ENCODE data around the gene RASSF4.
A peak's percentile ranks its signal among the peaks of the same experiment; 100 is the strongest.

The RASSF4 gene

DNA sequence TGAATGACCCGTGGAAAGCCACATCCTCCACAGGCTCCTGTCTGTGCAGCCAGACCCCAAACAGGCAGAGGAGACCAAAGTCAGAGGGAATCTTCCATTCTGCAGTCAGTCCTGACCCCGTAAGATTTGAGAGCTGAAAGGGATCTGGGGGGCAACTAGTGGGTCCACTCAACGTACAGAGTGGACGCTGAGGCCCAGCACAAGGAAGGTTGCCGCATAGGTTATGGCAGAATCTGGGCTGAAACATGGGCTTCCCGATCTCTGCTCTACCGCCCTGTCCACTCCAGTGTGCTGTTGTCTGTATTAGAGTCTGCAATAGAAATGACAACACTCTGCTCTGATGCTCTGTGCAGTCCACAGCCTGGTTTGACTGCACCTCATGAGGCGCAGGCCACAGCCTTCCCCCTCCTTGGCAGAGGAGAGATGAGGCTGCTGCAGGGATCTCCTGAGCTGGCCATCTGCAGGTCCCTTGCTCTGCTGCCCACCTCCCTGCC is 33.2 kb downstream of the RASSF4 start:
- Histone ChIP-seq H3K27ac (ENCODE audit: low read length) (no peak overlapping the region; the same call in 1 of the 2 replicates), H3K27me3 (ENCODE audit: insufficient read depth, low read length, poor library complexity) (no peaks in the 10 kb centered on the region), H3K79me2 (ENCODE audit: insufficient read depth, low read length) (no peaks in the 10 kb centered on the region), H3K4me3 (ENCODE audit: low read depth in 1 of 2, low read length in 2 of 2) (no peak overlapping the region), H3K36me3 (ENCODE audit: insufficient read depth, low read length) (no peaks in the 10 kb centered on the region), H3K9ac (ENCODE audit: low read depth, low read length) (no peak overlapping the region), H2AFZ (ENCODE audit: low read depth, low read length) (no peak overlapping the region), H3K4me1 (ENCODE audit: insufficient read depth, low read length) (peaks cover 42% of the 10 kb centered on the region), H4K20me1 (ENCODE audit: insufficient read depth, low read length) (no peaks in the 10 kb centered on the region), H3K4me2 (ENCODE audit: insufficient read depth, low read length) (no peak overlapping the region), H3K9me3 (ENCODE audit: insufficient read depth, low read length, severe bottlenecking) (no peaks in the 10 kb centered on the region)
- no peak for TF ChIP-seq EZH2 (IDR thresholded peaks at IDR 0.05; ENCODE audit: borderline replicate concordance, low read depth, low read length, severe bottlenecking)
- TF ChIP-seq, protein P1, sequence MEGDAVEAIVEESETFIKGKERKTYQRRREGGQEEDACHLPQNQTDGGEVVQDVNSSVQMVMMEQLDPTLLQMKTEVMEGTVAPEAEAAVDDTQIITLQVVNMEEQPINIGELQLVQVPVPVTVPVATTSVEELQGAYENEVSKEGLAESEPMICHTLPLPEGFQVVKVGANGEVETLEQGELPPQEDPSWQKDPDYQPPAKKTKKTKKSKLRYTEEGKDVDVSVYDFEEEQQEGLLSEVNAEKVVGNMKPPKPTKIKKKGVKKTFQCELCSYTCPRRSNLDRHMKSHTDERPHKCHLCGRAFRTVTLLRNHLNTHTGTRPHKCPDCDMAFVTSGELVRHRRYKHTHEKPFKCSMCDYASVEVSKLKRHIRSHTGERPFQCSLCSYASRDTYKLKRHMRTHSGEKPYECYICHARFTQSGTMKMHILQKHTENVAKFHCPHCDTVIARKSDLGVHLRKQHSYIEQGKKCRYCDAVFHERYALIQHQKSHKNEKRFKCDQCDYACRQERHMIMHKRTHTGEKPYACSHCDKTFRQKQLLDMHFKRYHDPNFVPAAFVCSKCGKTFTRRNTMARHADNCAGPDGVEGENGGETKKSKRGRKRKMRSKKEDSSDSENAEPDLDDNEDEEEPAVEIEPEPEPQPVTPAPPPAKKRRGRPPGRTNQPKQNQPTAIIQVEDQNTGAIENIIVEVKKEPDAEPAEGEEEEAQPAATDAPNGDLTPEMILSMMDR (IDR thresholded peaks at IDR 0.05; ENCODE audit: borderline replicate concordance, extremely low read depth, low read length, poor library complexity, severe bottlenecking): no peak
- ATAC-seq (ENCODE audit: insufficient read depth, low read depth): no peak
- no peak for DNase-seq

DNA sequence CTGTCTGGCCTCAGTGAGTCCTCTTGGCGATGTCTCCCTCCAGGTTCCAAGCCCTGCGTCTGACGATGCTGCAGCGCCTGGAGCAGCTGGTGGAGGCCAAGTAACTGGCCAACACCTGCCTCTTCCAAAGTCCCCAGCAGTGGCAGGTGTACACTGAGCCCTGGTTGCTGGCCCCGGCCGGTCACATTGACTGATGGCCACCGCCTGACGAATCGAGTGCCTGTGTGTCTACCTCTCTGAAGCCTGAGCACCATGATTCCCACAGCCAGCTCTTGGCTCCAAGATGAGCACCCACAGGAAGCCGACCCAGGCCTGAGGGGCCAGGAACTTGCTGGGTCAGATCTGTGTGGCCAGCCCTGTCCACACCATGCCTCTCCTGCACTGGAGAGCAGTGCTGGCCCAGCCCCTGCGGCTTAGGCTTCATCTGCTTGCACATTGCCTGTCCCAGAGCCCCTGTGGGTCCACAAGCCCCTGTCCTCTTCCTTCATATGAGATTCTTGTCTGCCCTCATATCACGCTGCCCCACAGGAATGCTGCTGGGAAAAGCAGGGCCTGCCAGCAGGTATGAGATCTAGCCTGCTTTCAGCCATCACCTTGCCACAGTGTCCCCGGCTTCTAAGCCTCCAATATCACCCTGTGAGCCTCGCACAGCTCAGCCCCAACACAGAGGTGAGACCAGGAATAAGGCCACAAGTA is 33.8 kb downstream of the RASSF4 start:
- Histone ChIP-seq H3K4me2 (ENCODE audit: insufficient read depth, low read length) (no peak overlapping the region), H3K4me1 (ENCODE audit: insufficient read depth, low read length) (peaks cover 48% of the 10 kb centered on the region), H3K9ac (ENCODE audit: low read depth, low read length) (no peak overlapping the region)

DNA sequence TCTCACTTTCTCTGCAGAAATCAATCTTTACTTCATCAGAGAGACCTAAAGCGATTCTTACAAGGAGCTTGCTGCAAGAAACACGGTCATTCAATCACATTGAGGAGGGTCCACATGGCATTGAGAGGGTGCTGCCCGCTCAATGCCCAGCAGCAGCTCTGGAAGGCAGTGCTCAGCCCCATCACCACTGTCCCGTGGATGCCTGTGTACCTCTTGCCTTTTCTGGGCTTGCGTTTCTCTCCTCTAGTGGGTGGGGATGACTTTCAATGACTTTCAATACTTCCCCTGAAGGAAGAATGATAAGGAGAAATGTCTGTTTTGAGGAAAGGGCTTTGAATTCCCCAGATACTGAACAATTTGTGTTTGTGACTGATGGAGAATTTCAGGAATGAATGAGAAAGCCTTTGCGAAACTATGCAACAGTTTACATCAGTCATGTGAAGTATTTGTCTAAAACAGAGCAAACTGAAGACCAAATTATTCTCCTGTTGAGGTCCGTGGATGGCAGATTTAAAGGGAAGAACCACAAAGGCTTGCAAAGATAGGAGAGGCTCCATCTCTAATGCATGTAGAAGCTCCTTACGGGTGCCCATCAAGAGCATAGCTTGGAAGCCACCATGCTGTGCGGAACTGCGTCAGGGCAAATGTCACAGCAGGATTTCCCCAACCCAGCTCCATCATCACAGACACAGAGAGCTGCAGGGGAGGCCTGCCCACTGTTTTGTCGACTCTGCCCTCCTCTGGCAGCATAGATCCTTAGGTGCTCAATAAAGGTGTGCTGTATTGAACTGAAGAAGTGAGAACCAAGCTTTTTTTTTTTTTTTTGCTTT is 34.5 kb downstream of the RASSF4 start:
- Histone ChIP-seq H3K4me3 (ENCODE audit: low read depth in 1 of 2, low read length in 2 of 2) (no peak overlapping the region), H3K79me2 (ENCODE audit: insufficient read depth, low read length) (no peaks in the 10 kb centered on the region), H3K4me1 (ENCODE audit: insufficient read depth, low read length) (peaks cover 52% of the 10 kb centered on the region), H3K9ac (ENCODE audit: low read depth, low read length) (no peak overlapping the region), H3K27ac (ENCODE audit: low read length) (peak overlapping the region; percentile 87), H3K36me3 (ENCODE audit: insufficient read depth, low read length) (no peaks in the 10 kb centered on the region), H4K20me1 (ENCODE audit: insufficient read depth, low read length) (no peaks in the 10 kb centered on the region), H3K9me3 (ENCODE audit: insufficient read depth, low read length, severe bottlenecking) (no peaks in the 10 kb centered on the region), H3K4me2 (ENCODE audit: insufficient read depth, low read length) (no peak overlapping the region), H3K27me3 (ENCODE audit: insufficient read depth, low read length, poor library complexity) (no peaks in the 10 kb centered on the region), H2AFZ (ENCODE audit: low read depth, low read length) (no peak overlapping the region)
- no peak for ATAC-seq (ENCODE audit: insufficient read depth, low read depth)
- no peak for DNase-seq
- no peak for TF ChIP-seq EZH2 (IDR thresholded peaks at IDR 0.05; ENCODE audit: borderline replicate concordance, low read depth, low read length, severe bottlenecking)
- TF ChIP-seq, protein P1 (IDR thresholded peaks at IDR 0.05; ENCODE audit: borderline replicate concordance, extremely low read depth, low read length, poor library complexity, severe bottlenecking): no peak

More for the DNA sequence above, 33.8 kb downstream of the RASSF4 start:
- no peaks in the 10 kb centered on the region for H4K20me1 ChIP-seq (ENCODE audit: insufficient read depth, low read length)
- no peak for TF ChIP-seq EZH2 (IDR thresholded peaks at IDR 0.05; ENCODE audit: borderline replicate concordance, low read depth, low read length, severe bottlenecking)
- TF ChIP-seq, protein P1 (IDR thresholded peaks at IDR 0.05; ENCODE audit: borderline replicate concordance, extremely low read depth, low read length, poor library complexity, severe bottlenecking): no peak
- no peak overlapping the region for H3K4me3 ChIP-seq (ENCODE audit: low read depth in 1 of 2, low read length in 2 of 2)
- no peak for DNase-seq
- H3K36me3 ChIP-seq (ENCODE audit: insufficient read depth, low read length): no peaks in the 10 kb centered on the region
- no peak for ATAC-seq (ENCODE audit: insufficient read depth, low read depth)
- no peaks in the 10 kb centered on the region for H3K79me2 ChIP-seq (ENCODE audit: insufficient read depth, low read length)
- 0 out of 2 replicates have a peak overlapping the region, but pooled peaks have one; percentile 32 for H3K27ac ChIP-seq (ENCODE audit: low read length)
- H3K9me3 ChIP-seq (ENCODE audit: insufficient read depth, low read length, severe bottlenecking): no peaks in the 10 kb centered on the region
- H2AFZ ChIP-seq (ENCODE audit: low read depth, low read length): no peak overlapping the region
- H3K27me3 ChIP-seq (ENCODE audit: insufficient read depth, low read length, poor library complexity): no peaks in the 10 kb centered on the region

All from DND-41 (cell line).